OCI-LY1 (cell line): ENCODE measurements around the gene RCBTB1.

Experiments used
- H2AFZ ChIP-seq: fragments of 200-600 bp; sonication (generic), shearing (Covaris generic); 2 replicates; pipeline ENCODE4 v1.6.0; 2014; ENCODE audit warnings: antibody characterized with exemption, mild to moderate bottlenecking, low read length
- H3F3A ChIP-seq: fragments of 200-600 bp; sonication (generic), shearing (Covaris generic); 2 replicates; pipeline ENCODE4 v1.6.0; 2014; ENCODE audit warnings: mild to moderate bottlenecking, antibody characterized with exemption, low read length, moderate library complexity; ENCODE audit not compliant: insufficient read depth
- H3K27ac ChIP-seq: fragments of 200-600 bp; sonication (generic); 2 replicates; pipeline ENCODE4 v1.5.1; 2014; ENCODE audit warnings: low read length, mixed run types, mild to moderate bottlenecking, low read depth; ENCODE audit not compliant: poor library complexity, severe bottlenecking
- H3K27me3 ChIP-seq: fragments of 200-600 bp; sonication (generic); 2 replicates; pipeline ENCODE4 v1.6.0; 2014; ENCODE audit warnings: antibody characterized with exemption, mild to moderate bottlenecking, low read length, moderate library complexity; ENCODE audit not compliant: insufficient read depth
- H3K36me3 ChIP-seq: fragments of 200-600 bp; sonication (generic); 2 replicates; pipeline ENCODE4 v1.6.1; 2014; ENCODE audit warnings: mild to moderate bottlenecking, antibody characterized with exemption, low read length, moderate library complexity, mixed read lengths; ENCODE audit not compliant: insufficient read depth
- H3K4me1 ChIP-seq: fragments of 200-600 bp; sonication (generic); 2 replicates; pipeline ENCODE4 v1.5.1; 2014; ENCODE audit warnings: mild to moderate bottlenecking, low read length, moderate library complexity; ENCODE audit not compliant: insufficient read depth, severe bottlenecking
- H3K4me2 ChIP-seq: fragments of 200-600 bp; sonication (generic), shearing (Covaris generic); 2 replicates; pipeline ENCODE4 v1.6.1; 2014; ENCODE audit warnings: low read length
- H3K4me3 ChIP-seq: fragments of 200-600 bp; sonication (generic); 2 replicates; pipeline ENCODE4 v1.5.1; 2014; ENCODE audit warnings: low read length, low read depth, mild to moderate bottlenecking, mixed read lengths; ENCODE audit not compliant: poor library complexity, severe bottlenecking
- H3K79me2 ChIP-seq: fragments of 200-600 bp; shearing (Covaris generic); 2 replicates; pipeline ENCODE4 v1.6.1; 2016; ENCODE audit warnings: mixed run types, low read length, mixed read lengths; ENCODE audit not compliant: insufficient read depth
- H3K9ac ChIP-seq: fragments of 200-600 bp; sonication (generic), shearing (Covaris generic); 2 replicates; pipeline ENCODE4 v1.6.1; 2014; ENCODE audit warnings: mild to moderate bottlenecking, low read length, mixed read lengths
- H3K9me2 ChIP-seq: fragments of 200-600 bp; sonication (generic), shearing (Covaris generic); 2 replicates; pipeline ENCODE4 v1.6.1; 2014; ENCODE audit warnings: low read depth, mild to moderate bottlenecking, low read length, mixed read lengths
- H3K9me3 ChIP-seq: fragments of 200-600 bp; shearing (Covaris generic); 2 replicates; pipeline ENCODE4 v1.6.1; 2014; ENCODE audit warnings: low read length, mixed read lengths
- H4K20me1 ChIP-seq: fragments of 200-600 bp; sonication (generic), shearing (Covaris generic); 2 replicates; pipeline ENCODE4 v1.6.0; 2016; ENCODE audit warnings: mild to moderate bottlenecking, low read length; ENCODE audit not compliant: insufficient read depth
- EZH2 ChIP-seq: fragments of 200-600 bp; sonication (generic), shearing (Covaris generic); IDR thresholded peaks from 2 replicates; pipeline ENCODE4 v1.8.0; 2017; ENCODE audit warnings: borderline replicate concordance, mixed run types, mild to moderate bottlenecking, antibody characterized with exemption, low read length, moderate library complexity, mixed read lengths
- TF ChIP-seq, protein P1 (sequence below): fragments of 200-600 bp; sonication (generic), shearing (Covaris generic); IDR thresholded peaks from 2 replicates; pipeline ENCODE4 v1.5.1; 2017; ENCODE audit warnings: mild to moderate bottlenecking, antibody characterized with exemption, low read length, moderate library complexity, mixed read lengths

The RCBTB1 gene

DNA sequence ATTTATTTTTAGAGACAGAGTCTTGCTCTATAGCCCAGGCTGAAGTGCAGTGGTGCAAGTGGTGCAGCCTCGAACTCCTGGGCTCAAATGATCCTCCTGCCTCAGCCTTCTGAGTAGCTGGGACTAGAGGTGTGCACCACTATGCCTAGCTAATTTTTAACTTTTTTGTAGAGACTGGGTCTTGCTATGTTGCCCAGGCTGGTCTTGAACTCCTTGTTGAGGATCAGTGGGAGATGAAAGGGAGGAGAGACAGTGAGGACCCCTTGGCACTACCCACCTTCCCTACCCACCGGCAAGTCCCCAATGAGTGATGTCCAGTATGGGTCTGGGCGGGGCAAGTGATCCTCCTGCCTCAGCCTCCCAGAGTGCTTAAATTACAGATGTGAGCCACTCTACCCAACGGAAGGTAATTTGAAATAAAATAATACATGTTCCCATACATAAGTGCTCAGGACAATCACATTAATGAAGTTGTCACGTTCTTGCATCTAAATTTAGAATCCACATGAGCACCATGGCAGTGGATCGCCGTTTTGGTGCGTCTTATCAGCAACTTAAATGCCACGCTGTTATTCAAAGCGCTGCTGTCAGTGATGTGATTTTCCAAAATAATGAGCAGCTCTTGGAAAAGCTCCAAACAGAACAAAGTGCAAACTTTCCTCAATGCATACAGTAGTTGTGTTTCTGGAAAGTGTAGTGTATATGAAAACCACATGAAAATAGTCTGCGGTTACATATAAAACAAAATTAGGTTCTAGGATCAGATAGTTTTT lies 37.0 kb upstream of the RCBTB1 start:
- no peak overlapping the region for H3K9ac ChIP-seq
- H3K4me3 ChIP-seq = no peak overlapping the region
- no peak for TF ChIP-seq EZH2
- TF ChIP-seq, protein P1, sequence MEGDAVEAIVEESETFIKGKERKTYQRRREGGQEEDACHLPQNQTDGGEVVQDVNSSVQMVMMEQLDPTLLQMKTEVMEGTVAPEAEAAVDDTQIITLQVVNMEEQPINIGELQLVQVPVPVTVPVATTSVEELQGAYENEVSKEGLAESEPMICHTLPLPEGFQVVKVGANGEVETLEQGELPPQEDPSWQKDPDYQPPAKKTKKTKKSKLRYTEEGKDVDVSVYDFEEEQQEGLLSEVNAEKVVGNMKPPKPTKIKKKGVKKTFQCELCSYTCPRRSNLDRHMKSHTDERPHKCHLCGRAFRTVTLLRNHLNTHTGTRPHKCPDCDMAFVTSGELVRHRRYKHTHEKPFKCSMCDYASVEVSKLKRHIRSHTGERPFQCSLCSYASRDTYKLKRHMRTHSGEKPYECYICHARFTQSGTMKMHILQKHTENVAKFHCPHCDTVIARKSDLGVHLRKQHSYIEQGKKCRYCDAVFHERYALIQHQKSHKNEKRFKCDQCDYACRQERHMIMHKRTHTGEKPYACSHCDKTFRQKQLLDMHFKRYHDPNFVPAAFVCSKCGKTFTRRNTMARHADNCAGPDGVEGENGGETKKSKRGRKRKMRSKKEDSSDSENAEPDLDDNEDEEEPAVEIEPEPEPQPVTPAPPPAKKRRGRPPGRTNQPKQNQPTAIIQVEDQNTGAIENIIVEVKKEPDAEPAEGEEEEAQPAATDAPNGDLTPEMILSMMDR = no peak
- H3K9me2 ChIP-seq = no peaks in the 10 kb centered on the region
- no peaks in the 10 kb centered on the region for H3K27me3 ChIP-seq
- H3K4me2 ChIP-seq = no peak overlapping the region
- peaks cover 33% of the 10 kb centered on the region for H3K4me1 ChIP-seq
- no peaks in the 10 kb centered on the region for H3K9me3 ChIP-seq
- H3K27ac ChIP-seq = no peak overlapping the region
- no peaks in the 10 kb centered on the region for H4K20me1 ChIP-seq
- no peaks in the 10 kb centered on the region for H3K36me3 ChIP-seq
- H2AFZ ChIP-seq = no peak overlapping the region
- no peaks in the 10 kb centered on the region for H3F3A ChIP-seq
- no peaks in the 10 kb centered on the region for H3K79me2 ChIP-seq

DNA sequence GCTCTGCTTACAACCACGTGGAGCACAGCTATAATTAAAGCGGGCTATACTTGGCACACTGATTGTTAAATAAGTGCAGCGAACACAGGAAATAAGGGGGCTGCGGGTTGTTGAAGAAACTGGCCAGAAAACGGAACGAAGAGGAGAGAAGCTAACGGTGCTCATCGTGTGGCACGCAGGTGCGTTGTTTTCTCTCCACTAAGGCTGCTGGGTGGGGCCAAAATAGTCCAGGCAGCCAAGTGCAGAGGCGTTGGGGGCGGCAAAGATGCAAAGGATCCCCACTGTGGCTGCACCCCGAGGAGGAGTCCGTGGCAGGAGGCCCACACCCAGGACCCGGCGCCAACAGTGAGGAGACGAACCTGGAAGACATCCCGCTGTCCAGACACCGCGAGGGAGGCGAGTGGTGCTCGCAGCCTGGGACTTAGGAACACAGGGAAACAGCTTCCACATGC lies 34.8 kb upstream of the RCBTB1 start:
- Histone ChIP-seq H3K27ac (peak overlapping the region; percentile 80), H3K4me3 (peak overlapping the region; percentile 52), H3K4me2 (peak overlapping the region; percentile 73), H3K27me3 (no peaks in the 10 kb centered on the region), H4K20me1 (no peaks in the 10 kb centered on the region), H3K4me1 (peaks cover 33% of the 10 kb centered on the region), H2AFZ (peak overlapping the region; percentile 58; the same call in 1 of the 2 replicates), H3K9me3 (no peaks in the 10 kb centered on the region), H3K79me2 (no peaks in the 10 kb centered on the region), H3F3A (no peaks in the 10 kb centered on the region), H3K9me2 (no peaks in the 10 kb centered on the region), H3K9ac (peak overlapping the region; percentile 55), H3K36me3 (no peaks in the 10 kb centered on the region)
- TF ChIP-seq, protein P1 = no peak
- no peak for TF ChIP-seq EZH2

DNA sequence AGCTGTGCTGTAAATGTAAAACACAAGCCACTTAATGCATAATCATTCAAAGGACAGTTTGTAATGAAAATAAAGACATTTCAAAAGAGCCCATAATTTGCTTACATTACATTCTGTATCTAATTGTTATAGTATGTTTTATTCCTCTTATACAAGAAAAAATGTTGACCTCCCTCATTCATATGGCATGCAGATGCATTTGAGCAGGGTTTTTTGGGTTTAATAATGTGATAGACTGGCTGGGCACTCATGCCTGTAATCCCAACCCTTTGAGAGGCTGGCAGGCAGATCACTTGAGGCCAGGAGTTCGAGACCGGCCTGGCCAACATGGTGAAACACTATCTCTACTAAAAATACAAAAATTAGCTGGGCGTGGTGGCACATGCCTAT lies 31.3 kb upstream of the RCBTB1 start:
- Histone ChIP-seq H3K36me3 (no peaks in the 10 kb centered on the region), H4K20me1 (no peaks in the 10 kb centered on the region), H3K27ac (no peak overlapping the region), H3K4me1 (peaks cover 15% of the 10 kb centered on the region), H3K9me2 (no peaks in the 10 kb centered on the region), H3K27me3 (no peaks in the 10 kb centered on the region), H2AFZ (peak overlapping the region; percentile 23; the same call in 1 of the 2 replicates), H3K9ac (no peak overlapping the region), H3K4me2 (no peak overlapping the region), H3F3A (no peaks in the 10 kb centered on the region), H3K9me3 (no peaks in the 10 kb centered on the region), H3K4me3 (no peak overlapping the region), H3K79me2 (no peaks in the 10 kb centered on the region)
- TF ChIP-seq EZH2 = no peak
- TF ChIP-seq, protein P1 = no peak
